HT-29 (cell line): ENCODE measurements around the gene TSSK6. TPM values are rescaled to one million over a fixed set of nuclear protein-coding genes. Genes with fewer than 3 reads are reported as not detected.
"Not testable (repeated sequence)": the region's sequence is repeated elsewhere in the genome, so short reads cannot be mapped to it uniquely, and the experiment has no call there.

Experiments
- DNase-seq: peaks from one replicate; pipeline ENCODE4 v3.0.0-alpha.2; 2015; ENCODE audit warnings: low spot score
- total RNA-seq: library from RNA; depleted of rRNA; stranded (reverse); fragments of >200 nt; shearing (Covaris generic); gene quantifications from 2 replicates; pipeline ENCODE4 v1.2.3, GENCODE V29; 2014

The TSSK6 gene
- total RNA-seq, 1 experiment from 2014 or later, result 1.3 TPM

DNA sequence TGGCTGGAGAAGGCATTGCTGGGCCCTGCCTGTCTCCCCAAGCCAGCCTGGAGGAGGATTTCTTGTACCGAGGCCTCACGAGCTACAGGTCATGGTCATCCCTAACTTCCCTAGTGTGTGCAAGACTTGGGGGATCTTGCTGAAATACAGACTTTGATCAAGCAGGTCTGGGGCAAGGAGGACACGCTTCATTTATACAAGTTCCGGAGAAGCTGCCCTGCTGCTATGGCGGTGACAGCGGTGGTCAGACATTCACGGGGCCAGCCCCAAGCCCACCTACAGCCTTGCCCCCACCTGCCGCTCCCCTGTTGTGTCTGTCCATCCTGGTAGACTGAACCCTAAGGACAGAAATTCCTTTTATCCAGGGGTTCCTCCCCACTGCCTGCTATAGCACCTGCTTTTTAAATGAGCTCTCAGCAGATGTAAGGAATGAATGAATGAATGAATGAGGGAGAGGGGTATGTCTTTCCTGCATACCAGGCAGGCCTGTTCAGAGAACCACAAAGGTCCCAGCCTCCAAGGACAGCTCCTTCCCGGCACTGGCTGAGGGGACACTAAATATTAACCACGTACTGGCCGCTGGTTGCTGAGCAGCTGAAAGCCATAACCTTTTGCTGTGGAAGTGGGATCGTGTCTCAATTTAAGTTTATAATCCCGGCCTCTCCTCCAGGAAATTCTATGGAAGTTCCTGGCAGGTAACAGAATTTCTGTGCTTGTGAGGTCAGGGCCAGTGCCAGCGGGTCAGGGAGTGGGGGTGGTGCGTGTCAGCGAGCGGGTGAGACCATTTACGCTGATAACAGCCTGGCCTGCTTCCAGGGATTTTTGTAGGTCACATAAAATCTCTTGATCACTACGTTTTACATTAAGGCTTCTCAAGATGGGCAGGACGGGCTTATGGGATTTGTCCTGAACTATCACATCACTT is 27.1 kb downstream of the TSSK6 start:
- no peak for DNase-seq

DNA sequence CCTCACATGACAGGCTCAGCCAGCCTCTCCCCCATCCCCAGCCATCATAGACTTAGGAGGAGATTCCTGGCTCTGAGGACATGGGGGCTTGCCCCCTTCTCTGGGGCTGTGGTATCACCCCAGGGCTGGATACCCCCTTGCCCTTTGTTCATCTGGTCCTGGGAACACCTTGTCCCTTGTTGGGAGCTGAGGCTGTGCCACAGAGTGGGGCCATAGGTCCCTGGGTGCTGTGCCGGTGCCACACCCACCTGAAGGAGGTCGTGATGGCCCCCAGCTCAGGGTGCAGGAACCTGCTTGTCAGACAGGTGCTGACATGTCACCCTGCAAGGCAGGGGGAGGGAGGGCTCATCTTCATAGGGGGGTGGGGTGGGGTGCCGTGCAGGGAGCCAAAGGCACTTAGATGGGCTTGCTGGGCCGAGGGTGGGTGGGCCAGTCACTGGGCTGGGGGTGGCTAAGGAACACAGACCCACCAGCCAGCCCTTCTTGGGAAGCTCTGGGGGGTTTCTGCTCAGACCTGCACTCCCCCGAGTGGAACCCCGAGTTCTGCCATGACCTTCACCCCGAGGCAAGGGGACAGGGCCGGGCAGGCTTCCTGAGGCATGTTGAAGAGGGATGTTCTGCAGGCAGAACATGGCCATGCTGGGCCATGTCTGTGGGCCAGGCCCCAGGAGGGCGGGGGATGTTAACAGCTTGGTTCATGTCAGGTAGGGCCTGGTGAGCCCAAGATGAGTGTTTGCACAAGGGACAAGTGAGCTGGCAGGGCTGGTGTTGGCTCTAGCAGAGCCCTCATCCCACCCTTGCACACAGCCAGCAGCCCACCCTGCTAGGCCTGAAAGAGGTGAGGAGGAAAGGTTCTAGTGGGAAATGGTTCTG is 28.0 kb downstream of the TSSK6 start:
- DNase-seq, result no peak

DNA sequence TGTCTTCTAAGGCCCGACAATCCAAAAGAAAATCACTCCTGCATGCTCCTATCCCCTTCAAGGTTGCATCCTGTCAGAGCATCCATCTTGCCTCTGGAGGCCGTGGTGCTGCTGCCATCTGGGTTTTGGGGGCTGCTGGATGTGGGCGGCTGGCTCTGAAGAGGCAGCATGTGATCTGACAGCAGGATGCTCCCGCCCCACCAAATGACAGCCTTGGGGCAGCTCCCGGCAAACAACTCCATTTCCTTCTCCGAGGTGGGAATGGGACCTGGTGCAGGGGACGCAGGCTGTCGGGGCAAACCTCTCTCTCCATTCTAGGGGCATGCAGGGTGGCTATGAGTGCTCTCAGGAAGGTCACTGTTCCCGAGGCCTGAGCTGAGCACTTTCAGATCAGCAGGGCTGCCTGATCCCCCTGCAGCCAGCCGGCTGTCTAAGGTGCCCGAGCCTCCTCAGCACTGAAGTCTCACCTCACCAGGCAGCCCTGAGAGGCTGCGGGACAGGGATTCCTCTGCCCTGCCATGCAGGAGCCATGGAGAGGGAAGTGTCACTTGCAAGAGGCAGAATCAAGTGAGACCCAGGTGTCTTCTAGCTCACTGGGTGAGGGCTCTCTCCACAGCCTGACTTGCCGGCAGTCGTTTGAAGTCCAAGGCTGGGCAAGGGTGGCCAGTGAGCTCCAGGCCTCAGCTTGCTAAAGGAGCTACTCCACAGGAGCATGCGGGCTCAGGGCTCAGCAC is 28.8 kb downstream of the TSSK6 start:
- no peak for DNase-seq

DNA sequence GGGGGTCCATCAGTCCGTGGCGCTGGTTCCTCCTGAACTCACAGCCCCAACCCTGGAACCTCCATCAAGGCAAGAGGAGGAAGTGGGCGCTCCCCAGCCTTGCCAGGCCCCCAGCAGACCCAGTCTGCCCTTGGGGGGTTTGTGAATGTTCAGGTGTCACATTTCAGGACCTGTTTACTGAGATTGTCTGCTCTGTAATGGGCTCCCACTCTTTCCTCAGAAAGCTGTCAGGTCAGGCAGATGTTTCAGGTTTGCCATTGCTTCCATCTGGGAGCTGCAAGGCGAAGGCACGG is 29.4 kb downstream of the TSSK6 start:
- DNase-seq, result no peak

DNA sequence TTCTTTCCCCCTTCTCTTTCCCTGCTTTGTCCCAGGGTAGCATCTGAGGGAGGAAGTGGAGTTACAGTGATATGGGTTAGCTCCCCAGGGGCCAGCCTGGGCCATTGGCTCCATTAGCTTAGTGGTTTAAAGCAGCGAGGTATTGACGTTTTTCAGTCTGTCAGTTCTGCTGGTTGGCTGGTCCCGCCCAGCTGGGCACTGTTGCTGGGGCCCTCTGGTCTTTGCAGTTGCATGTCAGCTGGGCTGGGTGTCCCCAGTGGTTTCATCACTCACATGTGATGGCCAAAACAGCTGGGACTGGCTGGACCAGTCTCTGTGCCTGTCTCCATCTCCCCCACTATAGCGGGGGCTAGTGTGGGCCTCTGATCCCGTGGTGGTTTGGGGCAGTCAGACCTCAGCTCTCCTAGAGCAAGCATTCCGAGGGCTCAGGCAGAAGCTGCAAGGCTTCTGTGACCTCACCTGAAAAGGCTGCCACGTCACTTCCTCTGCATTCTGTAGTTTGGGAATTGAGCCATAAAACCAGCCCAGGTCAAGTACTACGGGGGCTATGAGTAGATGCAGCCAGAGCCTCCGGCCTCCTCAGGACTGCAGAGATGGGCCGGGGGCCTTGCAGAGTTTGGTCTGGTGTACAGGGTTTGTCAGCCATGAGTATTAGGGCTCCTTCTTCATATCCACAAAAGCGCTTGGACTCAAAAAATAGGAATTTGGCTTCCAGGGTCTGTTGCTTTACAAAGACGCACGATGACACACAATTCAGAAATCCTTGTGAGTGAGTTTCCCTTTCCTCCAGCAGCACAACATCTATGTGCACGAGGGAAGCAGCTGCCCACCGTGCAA is 30.0 kb downstream of the TSSK6 start:
- DNase-seq, result no peak

DNA sequence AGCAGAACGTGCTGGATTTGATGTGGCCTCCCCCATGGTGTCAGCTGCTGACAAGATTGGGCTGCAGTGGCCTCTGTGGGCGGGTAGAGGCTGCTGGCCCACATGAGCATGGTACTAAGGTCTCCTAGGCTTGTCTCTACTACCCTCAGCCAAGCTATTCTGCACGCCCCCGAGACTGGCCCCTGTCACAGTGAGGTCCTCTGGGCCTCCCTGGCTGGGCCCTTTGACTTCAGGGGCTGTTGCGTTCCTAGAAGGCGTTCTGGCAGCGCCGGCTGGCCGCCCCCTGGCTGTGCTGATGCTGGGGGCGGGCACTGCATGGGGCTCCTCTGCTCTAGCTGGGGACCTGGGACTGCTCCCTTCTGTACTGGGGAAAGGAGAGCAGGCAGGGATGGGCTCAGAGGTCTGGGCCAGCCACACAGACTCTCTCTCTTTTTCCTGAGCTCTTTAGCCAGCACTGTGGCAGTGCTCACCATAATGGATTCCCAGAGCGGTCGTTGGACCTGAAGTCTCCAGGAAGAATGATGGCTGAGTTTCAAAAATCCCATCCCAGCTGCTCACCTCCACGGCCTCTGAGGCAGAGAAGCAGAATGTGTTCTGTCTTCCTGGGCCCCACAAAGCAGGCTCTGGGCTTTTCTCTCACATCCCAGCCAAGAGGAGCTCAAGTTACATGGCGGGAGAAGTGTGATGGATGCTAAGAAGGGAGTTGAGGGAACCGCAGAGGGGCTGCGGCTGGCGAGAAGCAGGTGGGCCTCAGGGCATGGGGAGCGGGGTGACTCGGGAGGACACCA is 32.3 kb downstream of the TSSK6 start:
- DNase-seq, result no peak

DNA sequence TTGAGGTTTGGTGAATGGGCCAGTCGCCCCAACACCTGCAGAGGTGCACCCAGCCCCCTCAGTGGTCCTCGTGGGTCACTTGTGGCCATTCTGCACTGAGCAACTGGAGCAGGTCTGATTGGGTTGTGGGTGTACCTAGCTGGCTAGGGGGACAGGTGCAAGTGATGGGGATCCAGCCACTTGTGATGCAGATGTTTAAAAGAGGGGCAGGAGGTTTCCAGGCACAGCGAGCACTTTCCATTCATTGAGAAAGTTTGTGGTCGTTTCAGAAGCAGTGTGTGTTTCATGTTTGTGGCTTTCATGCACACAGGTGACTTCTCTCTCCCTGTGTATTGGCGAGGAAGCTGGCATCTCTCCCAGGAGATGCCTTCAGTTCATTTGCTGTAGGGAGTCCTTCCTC is 34.7 kb downstream of the TSSK6 start:
- no peak for DNase-seq

DNA sequence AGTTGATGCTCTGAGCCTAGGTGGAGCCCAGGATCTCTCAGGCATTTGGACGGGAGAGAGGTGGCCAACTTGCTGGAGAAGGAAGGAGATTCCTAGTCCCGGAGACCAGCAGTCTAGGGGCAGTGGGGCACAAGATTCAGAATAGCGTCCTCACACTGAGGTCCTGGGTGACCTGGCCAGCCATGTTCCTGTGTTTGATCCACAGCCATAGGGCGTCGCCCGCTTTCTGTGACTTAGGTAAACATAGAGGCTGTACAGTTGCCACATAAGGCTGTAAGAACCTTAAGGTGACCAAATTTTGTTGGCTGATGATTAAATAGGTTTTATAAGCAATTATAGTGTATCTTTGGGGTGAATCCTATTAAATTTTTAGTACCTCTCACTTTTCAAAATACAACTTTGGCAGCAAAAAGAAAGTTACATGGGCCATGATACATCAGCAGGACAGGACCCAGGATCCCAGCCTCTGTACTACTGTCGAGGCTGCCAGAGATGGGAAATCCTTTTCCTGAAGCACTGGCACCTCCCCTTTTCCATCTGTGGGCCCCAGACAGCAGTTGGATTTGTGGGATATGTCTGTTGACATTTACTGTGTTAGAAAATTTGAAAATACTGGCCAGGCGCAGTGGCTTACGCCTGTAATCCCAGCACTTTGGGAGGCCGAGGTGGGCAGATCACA is 37.5 kb downstream of the TSSK6 start:
- no peak for DNase-seq

DNA sequence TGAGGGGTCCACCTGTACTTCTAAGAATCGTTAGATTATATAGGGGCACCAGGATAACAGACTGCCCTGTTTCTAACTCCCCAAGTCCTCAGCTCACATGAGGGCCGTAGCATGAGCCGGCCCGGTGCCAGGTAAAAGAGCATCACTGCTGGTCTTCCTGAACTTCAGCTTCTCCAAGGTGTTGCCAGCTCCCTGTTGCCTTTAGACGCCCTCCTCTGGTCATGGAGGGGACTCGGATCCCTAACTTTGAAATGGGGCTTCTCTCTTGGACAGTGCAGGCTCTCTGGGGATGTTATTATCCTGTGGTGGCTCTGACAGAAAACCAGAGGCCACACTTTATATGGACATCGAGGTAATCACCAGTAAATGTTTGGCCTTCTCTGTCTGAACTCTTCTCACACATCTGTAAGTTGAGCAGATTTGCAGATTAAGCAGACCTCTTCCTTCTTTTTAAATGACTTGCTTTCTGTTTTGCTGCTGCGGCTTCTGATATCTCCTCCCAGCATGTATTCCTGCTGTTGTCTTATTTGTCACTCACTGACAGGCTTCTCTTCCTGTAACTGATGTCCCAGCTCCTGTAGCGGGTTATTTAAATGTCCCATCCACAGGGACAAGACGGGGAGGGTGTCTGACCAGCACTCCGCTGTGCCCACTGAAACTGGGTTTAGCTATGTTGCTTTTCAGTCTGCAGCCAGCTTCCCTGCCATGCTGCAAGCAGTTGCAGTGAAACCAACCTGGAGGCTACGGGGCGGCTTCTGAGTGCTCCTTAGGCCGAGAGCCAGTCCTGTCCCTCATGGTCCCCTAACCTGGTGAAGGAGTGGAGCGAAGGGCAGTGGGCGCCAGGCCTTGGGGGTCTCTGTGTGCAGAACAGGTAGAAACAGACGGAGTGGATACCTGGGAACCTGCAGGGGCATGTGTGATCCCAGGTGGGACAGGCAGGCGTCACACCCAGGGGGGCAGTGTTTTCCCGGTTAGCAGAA is 39.2 kb downstream of the TSSK6 start:
- DNase-seq, result peak; percentile 37

DNA sequence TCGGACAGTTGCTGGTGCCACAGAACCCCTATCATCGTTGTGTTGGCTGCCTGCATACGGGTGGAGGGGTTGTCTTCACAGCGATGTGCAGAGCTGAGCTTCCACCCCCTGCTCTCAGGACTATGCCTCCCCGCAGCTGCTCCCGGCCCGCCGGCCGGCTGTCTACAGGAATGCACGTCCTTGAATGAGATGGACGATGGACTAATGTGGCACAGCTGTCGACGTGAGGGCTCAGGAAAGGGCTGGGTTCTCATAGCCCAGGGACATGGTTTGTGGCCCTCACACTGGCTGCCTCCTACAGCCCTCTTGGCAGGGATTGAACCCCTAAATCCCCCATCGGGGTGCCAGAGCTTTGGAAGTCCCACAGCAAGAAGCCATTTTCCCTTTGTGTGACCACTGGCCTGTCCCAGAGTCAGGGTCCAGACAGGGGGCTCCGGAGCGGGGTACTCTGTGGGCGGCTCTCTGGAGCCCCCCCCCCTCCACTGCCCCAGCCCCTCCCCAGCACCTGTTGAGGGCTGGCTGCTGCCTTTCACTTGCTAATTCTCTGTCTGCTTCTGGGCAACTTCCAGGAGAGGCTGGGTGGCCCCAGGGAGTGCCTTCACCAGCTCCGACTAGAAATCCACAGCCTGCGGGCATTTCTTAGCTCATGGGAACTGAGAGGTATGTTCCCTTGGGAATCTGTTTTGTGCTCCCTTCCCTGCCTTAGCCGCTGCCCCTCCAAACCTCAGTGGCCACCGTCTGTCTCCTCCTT is 40.2 kb downstream of the TSSK6 start:
- no peak for DNase-seq

DNA sequence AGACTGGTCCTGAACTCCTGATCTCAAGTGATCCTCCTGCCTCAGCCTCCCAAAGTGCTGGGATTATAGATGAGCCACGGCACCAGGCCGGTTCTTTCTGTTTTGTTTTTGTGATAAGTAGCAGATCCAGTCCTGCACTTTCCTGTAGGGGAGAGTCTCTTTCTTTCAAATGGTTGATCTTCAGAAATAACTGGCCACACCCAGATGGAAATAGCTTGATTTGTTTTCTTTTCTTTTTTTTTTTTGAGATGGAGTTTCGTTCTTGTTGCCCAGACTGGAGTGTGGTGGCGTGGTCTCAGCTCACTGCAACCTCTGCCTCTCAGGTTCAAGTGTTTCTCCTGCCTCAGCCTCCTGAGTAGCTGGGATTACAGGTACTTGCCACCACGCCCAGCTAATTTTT is 43.2 kb downstream of the TSSK6 start:
- not testable (repeated sequence) for DNase-seq

DNA sequence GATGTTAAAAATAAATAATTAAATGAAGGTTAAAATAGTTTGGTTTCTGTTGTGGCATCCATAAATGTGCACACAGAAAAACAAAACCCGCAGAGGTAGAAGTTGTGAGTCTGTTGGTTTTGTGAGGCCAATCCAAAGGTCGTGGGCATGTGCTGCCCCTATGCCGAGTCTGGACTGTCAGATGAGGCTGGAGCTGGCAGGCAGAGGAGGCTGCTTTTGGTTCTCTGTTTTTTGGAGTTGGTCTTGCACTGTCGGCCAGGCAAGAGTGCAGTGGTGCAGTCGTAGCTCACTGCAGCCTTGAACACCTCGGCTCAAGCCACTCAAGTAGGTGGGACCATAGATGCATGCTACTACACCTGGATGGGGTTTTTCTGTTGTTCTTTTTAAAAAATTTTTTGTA is 43.7 kb downstream of the TSSK6 start:
- DNase-seq, result no peak

DNA sequence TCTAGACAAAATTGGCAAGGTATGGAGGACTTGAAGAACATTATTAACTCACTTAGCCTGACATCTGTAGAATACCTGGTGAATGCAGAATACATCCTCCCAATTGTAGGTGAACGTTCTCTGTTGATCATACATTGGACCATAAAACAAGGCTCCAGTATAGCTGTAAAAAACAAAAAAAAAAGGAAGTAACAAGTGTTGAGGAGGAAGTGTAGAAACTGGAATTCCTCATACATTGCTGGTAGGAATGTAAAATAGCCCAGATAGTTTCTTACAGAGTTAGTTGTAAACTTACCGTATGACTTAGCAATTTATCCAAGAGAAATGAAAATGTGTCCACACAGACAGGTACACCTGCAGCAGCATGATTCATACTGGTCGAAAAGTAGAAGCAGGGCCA is 44.8 kb downstream of the TSSK6 start:
- no peak for DNase-seq

DNA sequence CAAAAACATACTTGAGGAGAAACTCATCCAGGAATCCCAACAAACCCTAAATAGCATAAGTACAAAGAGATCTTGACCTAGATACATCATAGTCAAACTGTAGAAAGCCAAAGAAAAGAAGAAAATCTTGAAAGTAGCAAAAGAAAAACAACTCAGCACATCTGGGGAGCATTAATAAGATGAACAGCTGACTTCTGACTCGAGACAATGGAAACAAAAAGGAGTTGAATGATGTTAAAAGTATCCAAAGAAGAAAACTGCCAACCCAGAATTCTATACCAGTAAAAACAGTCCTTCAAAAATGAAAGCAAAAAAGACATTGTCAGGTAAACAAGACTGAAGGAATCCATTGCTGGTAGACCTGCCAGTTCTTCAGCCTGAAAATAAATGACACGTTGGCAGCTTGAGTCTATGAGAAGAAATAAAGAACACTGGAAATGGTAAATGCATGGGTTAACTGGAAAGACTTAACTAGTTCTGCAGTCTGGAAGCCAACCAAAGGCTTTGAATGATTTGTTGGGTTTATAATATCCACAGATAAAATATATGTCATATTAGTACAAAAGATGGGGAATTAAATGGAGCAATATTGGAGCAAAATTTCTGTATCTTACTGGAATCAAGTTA is 46.8 kb downstream of the TSSK6 start:
- DNase-seq, result no peak

DNA sequence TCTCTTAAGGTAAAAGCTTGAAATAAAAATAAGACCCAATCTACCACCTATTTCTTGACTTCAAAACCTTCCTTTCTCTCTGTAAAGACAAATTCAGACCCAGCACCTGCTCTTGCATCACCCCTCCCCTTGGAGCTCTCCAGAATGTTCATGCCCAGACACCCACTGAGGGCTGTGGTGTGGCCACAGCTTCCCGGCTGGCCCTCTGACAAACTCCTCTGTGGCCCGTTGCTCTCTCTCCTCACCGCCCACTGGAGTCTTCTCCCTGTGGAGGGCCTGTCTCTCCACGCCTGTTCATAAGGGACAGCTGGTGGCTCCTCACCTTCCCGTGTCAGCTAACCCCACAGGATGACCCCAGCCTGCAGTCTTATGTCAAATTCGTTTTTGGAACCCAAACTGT is 49.1 kb downstream of the TSSK6 start:
- no peak for DNase-seq

DNA sequence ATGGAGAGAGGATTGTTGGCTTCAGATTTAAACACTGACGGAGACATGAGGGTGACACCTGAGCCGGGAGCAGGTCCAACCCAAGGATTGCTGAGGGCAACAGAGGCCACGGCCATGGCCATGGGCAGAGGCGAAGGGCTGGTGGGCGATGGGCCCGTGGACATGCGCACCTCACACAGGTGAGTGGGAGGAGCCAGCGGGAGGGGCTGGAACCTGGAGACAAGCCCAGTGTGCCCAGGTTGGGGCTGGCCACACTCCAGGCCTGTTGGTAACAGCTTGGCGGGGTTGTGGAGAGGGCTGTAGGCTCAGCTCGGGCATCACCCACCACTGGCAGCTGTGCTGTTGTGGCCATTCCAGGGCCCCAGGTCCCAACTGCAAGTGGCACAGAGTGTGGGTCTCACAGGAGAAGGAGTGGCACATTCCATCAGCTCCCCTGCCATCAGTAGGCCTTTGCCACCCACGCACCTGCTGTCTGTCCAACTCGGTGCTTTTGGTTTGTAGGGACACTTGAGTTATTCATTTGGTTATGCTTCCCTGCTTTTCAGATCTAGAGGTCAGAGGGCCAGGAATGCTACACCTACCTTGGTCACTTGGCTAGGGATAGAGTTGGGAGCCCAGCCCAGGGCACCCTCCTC is 49.8 kb downstream of the TSSK6 start:
- DNase-seq, result no peak
